ENCODE results near the gene NDOR1.

Gene NDOR1

GRCh38 chr9:137167747-137168572 lies 37.5 kb upstream of the NDOR1 start:
- no peak for DNase-seq

- no peak for DNase-seq
These were observed 37.0 kb upstream of the NDOR1 start for GRCh38 chr9:137168573-137168903.

GRCh38 chr9:137168904-137169856 lies 36.3 kb upstream of the NDOR1 start:
- peak in 1 of 2 experiments; percentile 34 for DNase-seq

- no peak for DNase-seq
These were observed 35.6 kb upstream of the NDOR1 start, which contains the start of gene LRRC26 for GRCh38 chr9:137169896-137170358. TSS of gene LRRC26 (minus strand) at chr9:137170051. CDS start at chr9:137169943, 108 bp downstream.

DNA sequence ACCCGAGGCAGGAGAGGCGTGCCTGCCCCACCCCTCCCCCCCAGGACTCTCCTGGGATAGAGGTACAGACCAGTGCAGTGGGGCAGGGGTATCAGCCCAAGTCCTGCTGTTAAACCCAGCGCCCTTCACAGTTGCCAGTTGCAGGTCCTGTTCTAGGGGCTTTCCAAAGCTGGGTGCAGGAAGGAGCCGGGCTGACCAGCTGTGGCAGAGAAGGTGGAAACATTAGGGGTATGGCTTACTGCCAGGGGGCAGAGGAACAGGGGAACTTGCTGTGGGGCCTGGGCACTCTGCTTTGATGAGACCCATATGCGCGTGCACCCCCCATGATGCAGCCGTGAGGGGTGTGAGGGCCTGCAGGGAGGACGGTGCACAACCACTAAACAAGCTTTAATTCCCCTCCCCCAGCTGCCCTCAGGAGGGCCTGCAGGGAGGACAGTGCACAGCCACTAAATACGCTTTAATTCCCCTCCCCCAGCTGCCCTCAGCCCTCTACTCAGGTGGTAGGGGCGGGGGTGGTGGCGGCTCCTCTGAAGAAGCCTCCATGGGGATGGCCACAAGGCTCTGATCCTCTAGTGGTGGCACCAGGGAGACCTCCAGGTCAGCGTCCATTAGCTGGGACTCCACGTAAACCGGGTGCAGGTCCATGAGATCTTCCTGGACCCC lies 34.9 kb upstream of the NDOR1 start:
- DNase-seq, result no peak

DNA sequence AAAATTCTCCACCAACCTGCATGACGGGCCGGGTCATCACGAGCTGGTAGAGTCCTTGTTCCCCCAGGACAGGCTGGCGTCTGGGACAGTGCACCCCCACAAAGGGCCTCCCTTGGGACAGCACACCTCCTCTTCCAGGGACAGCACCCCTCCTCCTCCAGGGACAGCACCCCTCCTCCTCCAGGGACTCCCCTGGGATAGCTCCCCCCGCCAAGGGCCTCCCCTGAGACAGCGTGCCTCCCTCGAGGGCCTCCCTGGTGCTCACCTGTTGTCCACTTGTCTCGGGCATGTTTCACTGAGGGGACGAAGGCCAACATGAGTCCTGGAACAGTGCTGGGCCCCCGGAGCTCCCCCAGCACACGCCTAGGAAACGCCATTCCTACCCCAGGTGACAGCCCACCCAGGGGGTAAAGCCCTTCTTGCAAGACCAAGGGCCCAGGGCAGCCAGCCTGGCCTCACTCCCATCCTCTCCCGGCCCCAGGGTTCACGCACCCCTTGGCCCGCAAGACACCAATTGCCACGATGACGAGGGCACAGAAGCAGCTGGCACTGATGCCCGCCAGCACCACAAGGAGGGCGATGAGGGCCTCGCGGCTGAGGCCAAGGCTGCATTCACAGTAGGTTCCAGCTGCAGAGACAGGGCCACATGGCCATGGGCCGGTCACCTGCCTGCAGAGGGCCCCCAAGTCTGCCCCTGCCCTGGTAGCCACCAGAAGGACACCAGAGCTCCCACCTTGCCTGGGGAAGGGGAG lies 34.2 kb upstream of the NDOR1 start:
- no peak for DNase-seq

DNA sequence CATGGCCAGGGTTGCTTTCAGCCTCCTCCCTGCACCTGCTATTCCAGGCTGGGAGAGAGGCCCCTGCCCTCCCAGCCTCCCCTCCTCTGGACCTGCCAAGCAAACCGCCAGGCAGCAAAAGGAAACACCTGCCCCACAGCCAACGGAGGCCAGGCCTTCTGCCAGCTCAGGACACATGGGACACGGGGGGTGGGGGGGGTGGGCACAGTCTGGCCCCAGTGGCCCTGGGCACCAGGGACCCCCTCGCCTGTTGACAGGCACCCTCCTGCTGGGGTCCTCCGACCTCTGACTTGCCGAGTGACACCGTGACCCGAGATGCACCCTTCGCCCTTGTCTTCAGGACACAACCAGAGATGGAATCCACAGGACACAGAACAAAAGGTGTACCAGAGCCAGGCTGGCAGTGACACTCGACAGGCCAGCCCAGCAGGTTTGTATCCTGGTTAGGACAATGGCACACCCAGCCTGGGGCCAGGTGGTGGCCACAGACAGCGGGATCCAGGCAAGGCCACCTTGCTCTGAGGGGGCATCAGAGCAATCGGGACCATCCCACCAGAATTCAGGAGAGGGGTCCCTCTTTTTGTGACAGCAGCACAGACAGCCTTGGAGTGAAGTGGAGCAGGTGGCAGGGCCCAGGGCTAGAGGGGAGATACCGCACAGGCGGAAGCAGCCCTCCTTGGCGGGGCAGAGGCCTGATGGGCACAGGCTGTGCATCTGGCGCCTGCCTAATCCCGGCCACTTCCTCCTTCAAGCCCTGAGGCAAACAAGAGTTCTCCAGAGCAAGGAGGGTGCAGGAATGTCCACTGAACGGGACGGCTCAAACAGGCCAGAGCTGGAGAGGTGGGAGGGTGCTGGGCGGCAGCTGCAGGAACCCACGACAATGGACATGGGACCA lies 32.4 kb upstream of the NDOR1 start:
- no peak for DNase-seq

DNA sequence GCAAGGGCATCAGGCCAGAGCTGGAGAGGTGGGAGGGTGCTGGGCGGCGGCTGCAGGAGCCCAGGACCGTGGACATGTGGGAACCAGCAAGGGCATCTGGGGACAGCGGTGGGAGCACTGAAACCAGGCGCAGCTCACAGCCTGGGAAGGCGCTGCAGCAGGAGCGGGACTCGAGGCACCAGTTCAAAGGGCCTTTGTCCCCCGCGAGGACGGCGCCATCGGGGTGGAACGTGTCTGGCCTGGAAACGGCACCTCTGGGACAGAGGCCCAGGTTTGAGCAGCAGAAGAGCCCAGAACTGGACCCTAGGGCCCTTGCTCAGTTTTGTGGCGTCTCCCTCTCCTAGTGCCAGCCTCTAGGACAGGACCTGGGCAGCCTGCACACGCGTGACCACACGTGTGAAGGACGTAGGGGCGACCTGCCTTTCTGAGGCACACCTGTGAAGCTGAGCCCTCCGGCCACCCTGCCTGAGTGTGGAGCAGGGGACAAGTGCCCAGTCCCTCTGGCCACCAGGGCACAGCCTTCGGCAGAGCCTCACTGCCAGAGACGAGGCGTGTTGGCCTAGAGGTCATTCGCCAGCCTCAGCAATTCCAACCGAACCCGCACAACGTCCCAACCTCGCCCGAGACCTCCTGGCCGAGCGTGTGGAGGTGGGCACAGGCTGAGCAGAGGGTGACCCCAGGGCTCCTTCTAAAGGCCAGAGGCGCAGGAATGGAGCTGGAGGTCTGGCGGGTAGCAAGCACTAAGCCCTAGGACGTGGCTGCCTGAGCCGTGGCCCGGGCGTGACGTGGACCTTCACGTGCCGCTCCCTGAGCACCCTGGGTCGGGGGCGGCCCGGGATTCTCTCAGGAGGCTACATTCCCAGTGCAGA lies 31.5 kb upstream of the NDOR1 start:
- no peak for DNase-seq

- no peak for DNase-seq
These were observed 30.7 kb upstream of the NDOR1 start for GRCh38 chr9:137174722-137175293.

DNA sequence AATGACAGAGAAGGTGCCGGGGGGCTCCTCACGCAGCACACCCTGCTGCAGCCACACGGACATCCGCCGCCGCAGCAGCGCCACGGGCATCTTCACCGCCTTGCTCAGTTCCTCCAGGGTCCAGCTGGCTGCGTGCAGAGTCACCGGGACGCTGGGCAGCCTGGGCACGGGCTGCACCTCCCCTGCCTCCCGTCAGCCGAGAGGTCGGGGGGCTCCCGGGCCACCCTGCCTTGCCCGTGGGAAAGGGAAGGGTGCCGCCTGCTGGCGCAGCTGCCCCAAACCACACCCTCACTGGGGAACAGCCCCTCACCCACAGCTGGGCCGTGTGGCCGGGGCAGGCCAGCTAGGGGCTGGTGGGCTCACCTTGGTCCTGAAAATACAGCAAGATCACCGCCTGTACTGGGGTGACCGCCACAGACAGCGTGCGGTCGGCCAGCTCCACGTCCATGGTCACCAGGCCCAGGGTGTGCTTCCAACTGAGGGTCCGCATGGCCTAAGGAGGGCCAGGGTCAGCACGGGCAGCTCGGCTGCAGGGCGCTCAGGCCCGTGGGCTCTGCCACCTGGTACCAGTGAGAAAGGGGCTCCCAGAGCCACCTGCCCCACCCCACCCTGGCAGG lies 30.0 kb upstream of the NDOR1 start:
- DNase-seq, result no peak

DNA sequence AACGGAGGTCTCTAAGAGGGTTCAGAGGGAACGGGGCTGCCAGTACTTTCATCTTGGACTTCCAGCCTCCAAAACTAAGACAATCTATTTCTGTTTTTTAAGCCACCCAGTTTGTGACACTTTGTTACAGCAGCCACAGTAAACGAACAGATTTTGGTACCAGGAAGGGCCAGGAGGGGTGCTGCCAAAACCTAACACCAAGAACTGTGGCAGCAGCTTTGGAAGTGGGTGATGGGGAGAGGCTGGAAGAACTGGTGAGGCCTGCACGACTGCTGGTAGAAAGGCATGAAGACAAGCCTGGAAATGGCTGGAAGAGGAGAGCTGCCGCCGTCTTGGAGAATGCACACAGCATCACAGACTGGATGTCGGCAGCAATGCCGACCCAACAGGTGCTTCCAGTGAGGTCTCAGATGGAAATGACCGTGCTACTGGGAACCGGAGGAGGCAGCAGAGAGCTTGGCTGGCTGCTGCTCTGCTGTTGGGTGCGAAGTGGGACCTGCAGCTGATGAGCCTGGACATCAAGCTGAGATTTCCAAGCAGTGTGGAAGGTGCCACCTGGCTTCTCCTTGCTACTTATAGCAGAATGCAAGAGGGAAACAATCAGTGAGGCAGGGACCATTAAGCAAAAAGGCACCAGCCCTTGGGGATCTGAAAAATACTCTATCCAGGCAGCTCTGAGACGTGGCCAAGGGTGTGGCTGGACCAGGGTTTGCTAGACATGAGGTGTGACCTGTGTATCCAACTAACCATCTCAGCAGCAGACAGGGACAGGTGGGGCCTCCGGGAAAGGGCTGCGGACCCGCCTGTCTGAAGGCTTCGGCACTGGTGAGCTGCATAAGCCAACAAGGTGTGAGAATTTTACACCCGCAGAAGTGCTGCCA lies 29.0 kb upstream of the NDOR1 start:
- DNase-seq, result peak in 1 of 2 experiments; percentile 9

- DNase-seq, result no peak
These were observed 27.1 kb upstream of the NDOR1 start for GRCh38 chr9:137178201-137178938.

- no peak for DNase-seq
These were observed 26.4 kb upstream of the NDOR1 start for GRCh38 chr9:137178939-137179630.

GRCh38 chr9:137179761-137180160 lies 25.7 kb upstream of the NDOR1 start:
- DNase-seq, result no peak

DNA sequence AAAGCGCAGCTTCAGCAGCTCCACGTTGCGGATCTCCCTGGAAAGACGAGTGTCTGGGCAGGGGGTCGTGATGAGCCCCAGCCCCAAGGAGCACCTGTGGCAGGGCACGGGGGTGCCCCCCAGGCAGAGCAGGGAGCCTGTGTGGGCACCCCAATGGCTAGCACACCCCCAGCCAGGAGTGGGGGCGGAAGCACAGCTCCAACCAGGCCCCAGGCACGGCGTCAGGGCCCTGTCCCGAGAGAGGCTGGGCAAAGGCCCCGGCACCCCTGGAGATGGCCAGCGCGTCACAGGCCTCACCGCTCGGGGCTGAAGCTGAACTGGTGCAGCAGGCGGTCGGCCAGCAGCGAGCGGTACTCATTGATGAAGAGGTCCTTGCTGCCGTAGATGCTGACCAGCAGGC lies 25.0 kb upstream of the NDOR1 start:
- DNase-seq, result no peak

- DNase-seq, result no peak
These were observed 23.8 kb upstream of the NDOR1 start for GRCh38 chr9:137181680-137182079.

DNA sequence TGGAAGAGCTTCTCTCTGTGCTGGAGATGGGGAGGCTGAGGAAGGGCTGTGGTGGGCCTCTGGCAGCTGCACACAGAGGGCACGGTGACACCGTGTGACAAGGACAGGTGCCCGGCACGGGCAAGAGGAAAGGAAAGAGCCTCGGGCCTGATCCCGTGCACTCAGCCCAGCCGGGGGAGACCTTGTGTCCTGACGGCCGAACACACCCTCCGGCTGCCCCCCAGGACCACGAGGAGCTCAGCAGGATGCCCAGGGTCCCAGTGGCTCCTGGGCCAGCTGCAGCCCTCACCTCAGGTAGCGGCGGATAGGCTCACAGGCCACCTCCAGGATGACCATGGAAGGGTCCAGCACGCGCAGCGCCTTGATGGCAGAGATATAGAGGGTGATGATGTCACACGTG lies 22.7 kb upstream of the NDOR1 start:
- no peak for DNase-seq

Data from NCI-H187 (cell line).